Measurements from ENCODE around the gene SMARCA2. TPM values are rescaled to one million over a fixed set of nuclear protein-coding genes. Genes with fewer than 3 reads are reported as not detected.

SMARCA2 gene
- total and polyA plus RNA-seq, 9 of the 15 experiments (the other 6 are each of a cell fraction or from before 2014, with no cell fraction given) = 8.0 to 34.8 (median 25.5) TPM

DNA sequence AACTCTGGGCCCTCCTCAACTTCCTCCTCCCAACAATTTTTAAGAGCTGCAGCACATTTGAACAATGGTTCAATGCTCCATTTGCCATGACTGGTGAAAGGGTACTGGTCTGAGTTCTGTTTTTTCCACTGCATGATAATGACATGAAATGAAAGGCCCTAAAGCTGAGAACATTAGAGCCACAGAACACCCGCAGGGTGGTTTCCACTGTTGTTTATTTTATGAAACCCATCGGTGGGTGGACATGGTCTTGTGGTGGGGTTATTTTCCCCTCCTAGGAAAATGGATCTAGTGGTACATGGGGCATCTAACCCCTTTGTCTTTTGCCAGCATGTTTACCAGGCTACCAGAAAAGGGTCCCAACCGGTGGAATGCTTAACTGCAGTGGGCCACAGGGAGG lies 71.8 kb downstream of the SMARCA2 start (continued):
- TF ChIP-seq PRPF4 (IDR thresholded peaks at IDR 0.05; ENCODE audit: insufficient read depth, low read depth, low read length, poor library complexity, severe bottlenecking) (no peak), TCF7 (IDR thresholded peaks at IDR 0.05; ENCODE audit: borderline replicate concordance) (no peak), ZNF212 (CRISPR knock-in tag; IDR thresholded peaks at IDR 0.05) (no peak), POLR2AphosphoS2 (IDR thresholded peaks at IDR 0.05; ENCODE audit: low read length) (no peak)

DNA sequence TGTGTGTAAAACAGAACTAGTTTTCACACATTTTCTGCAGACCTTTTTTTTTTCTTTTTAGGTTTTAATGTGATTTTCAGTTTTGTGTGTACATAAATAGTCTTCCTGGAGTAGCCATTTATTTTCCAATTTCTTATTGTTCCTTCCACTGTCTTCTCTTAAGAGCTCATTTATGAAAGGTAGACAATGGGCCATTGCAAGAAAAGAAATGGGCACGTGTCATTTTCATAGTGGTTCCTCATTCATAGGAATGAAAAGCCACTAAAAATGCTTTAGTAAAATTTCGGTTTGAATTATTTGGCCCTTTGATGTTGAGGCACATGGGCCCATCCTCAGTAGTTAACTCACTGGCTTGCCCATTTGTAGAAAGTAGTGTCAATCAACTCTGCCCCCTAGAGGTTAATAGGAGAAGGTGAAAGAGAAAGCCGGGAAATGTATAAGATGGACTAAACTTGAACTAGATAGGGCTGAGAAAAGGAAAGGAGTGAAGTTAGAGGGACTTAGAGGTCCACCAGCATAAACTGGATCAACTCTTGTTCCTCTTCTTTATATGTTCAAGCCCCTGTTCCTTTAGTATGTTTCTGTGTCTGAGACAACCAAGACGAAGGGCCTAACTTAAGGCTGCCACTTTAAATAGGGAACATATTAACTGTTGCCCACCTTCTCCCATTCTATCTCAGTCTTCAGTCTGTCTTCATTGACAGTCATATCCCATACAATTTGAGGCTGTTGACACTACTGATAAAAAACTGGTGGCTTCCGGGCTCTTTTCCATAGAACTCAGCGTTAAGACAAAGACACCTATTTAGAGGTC lies 72.6 kb downstream of the SMARCA2 start:
- in situ Hi-C loops (cut with MboI) = no loop called here
- Histone ChIP-seq H3K4me3 (no peak overlapping the region), H3K9ac (ENCODE audit: insufficient read depth in 1 of 2, low read depth in 2 of 2, low read length in 2 of 2) (no peak overlapping the region), H3K27ac (ENCODE audit: extremely low read depth, low read depth, low read length) (no peak overlapping the region), H4K20me1 (replicated peaks; ENCODE audit: control insufficient read depth, insufficient read depth, low read length) (no peaks in the 10 kb centered on the region), H3K79me2 (ENCODE audit: control insufficient read depth, insufficient read depth, low read length) (no peaks in the 10 kb centered on the region), H3K4me1 (replicated peaks in 1 of 2; ENCODE audit: control insufficient read depth in 2 of 2, insufficient read depth in 2 of 2, low read length in 2 of 2) (no peaks in the 10 kb centered on the region), H3K4me2 (ENCODE audit: insufficient read depth, low read length) (no peak overlapping the region), H3K27me3 (ENCODE audit: control insufficient read depth in 2 of 2, insufficient read depth in 2 of 2, low read length in 2 of 2) (no peaks in the 10 kb centered on the region), H2AFZ (ENCODE audit: low read depth, low read length) (no peak overlapping the region), H3K36me3 (ENCODE audit: control insufficient read depth, insufficient read depth, low read length) (peaks cover 61% of the 10 kb centered on the region; the same call in 2 of the 3 replicates), H3K9me1 (ENCODE audit: control insufficient read depth, insufficient read depth, low read length) (no peaks in the 10 kb centered on the region), H3K9me3 (replicated peaks; ENCODE audit: control insufficient read depth, insufficient read depth, low read depth, low read length) (no peaks in the 10 kb centered on the region)
- DNase-seq (ENCODE audit: extremely low read depth in 1 of 4, low spot score in 3 of 4) (peak; percentile 30 to 50 (median 40)), ATAC-seq (peak; percentile 83), FAIRE-seq (peak; percentile 19)
- POLR2A ChIA-PET = no interaction called here
- intact Hi-C loops (cut with micrococcal nuclease) = loop anchor here (10.0 kb wide), 2 partner anchors 73 to 143 kb away; partner anchors contain the start of gene SMARCA2
- CTCF ChIA-PET (ENCODE audit: low intra/inter-chr PET ratio) = no interaction called here
- no TSS peak for BruUV-seq (replicated peaks)
- 77% methylated on average over 5 of the region's 6 CpGs for WGBS (ENCODE audit: insufficient coverage, low coverage, missing lambda C conversion rate)
- TF ChIP-seq ARNT (IDR thresholded peaks at IDR 0.05) (no peak), MECOM (CRISPR knock-in tag; IDR thresholded peaks at IDR 0.05) (no peak), CTCF (IDR thresholded peaks at IDR 0.05 in 2 of 3, conservative IDR thresholded peaks at IDR 0.05 in 1 of 3; ENCODE audit: insufficient read depth in 2 of 3, low read depth in 1 of 3, low read length in 3 of 3) (peak in 2 of 3 experiments; percentile 46 to 50; a peak in 3 of 6 replicates), PKNOX1 (IDR thresholded peaks at IDR 0.05) (peak; percentile 80), RAD21 (CRISPR knock-in tag; conservative IDR thresholded peaks at IDR 0.05 in 1 of 2, IDR thresholded peaks at IDR 0.05 in 1 of 2) (peak; percentile 43 to 52), SMC3 (conservative IDR thresholded peaks at IDR 0.05; ENCODE audit: insufficient read depth, low read depth, low read length) (0 out of 2 replicates have a peak, but pooled peaks have one; percentile 16), MCM3 (IDR thresholded peaks at IDR 0.05) (no peak), BRD9 (IDR thresholded peaks at IDR 0.05; ENCODE audit: low read depth, partially characterized antibody) (no peak)
- TF ChIP-seq, protein P1, sequence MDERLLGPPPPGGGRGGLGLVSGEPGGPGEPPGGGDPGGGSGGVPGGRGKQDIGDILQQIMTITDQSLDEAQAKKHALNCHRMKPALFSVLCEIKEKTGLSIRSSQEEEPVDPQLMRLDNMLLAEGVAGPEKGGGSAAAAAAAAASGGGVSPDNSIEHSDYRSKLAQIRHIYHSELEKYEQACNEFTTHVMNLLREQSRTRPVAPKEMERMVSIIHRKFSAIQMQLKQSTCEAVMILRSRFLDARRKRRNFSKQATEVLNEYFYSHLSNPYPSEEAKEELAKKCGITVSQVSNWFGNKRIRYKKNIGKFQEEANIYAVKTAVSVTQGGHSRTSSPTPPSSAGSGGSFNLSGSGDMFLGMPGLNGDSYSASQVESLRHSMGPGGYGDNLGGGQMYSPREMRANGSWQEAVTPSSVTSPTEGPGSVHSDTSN (CRISPR knock-in tag; IDR thresholded peaks at IDR 0.05; ENCODE audit: low read depth) = no peak
- TF ChIP-seq, protein P1 (tag; conservative IDR thresholded peaks at IDR 0.05; ENCODE audit: low read depth) = peak; percentile 51

All from K562 (cell line).